HG03103 (cell line): ENCODE data around the gene BCL11B.

ENCODE experiments used
- ATAC-seq: cut with Tn5 transposase; IDR thresholded peaks from one replicate; pipeline ENCODE4 v1.9.1; 2021; ENCODE audit warnings: low read depth; ENCODE audit not compliant: unreplicated experiment

BCL11B gene

DNA sequence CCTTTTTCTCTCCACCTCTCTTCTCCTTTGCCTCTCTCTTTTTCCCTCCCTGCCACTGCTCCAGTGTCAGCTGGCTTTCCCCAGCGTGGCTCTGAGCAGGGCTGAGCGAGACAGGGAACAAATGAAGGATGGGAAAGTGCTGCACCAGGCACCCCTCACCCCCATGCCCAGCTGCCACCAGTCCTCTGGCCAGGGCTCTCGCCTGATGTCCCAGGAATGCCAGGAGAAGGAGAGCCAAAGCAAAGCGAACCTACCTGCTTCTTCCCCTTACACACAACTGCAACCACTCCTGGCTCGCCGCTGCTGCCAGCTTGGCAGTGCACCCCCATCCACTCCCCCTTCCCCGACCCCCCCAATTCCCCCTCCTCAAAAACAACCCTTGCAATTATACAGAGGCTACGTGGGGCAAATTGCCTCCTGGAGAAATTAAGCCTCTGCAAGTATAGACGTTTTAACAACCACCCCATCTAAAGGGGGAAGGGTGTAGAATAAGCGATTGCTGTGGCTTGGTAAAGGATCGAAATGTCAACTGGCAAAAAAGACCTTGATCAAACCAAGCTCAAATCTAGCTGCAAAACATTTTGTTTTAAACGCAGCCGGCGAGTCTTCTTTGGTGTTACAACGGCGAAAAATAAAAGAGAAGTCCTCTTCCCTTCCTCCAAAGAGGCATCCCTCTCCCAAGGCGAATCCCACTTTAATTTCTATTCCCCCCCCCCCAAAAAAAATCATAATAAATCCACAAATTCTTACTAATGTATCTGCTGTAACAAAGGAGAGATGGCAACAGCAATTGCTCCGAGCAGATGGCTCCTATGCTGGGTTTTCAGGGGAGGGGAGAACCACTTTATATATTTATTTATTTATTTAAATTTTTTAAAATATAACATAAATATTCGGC is 2.9 kb downstream of the BCL11B start:
- no peak for ATAC-seq

DNA sequence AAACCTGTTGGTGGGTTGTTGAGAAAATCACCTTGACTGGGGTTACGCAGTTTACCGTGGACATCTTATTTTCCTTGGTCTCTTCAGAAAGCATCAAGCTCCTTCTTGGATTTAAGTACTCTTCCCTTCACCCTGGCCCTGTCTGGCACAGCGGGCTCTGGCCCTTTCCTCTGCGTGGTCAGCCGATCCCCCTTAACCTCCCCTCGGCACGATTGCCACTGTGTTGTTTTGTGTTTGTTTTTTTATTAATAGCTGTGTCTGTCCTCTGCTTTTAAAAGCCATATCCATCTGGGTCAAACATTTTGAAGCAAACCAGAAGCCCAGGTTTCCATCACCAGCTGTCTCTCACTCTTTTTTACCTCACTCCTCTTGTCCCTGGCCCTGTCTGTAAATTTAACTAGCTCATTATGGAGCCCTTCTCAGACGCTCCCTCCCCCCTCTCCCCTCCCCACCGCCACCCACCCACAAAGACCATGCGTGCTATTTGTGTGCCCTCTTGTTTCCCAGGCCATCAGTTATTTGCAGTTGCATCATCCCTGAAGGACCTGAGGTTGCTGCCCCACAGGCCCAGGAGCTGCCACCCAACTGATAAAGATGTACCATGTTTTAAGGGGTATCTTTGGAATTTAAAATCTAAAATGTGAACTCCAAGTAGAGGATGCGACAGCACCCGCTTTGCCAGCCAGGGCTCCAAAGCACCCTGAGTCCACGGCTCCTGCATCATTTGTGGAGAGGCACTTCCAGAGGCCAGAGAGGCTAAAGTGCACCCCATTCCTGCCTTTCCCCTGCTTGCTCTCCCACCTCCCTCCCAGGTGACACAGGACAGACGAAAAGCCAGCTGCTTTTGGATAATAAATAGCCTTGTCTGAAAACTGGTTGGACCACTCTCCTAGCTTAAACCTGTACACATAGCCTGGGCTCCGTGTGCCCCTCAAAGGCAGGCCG is 3.9 kb downstream of the BCL11B start:
- no peak for ATAC-seq

DNA sequence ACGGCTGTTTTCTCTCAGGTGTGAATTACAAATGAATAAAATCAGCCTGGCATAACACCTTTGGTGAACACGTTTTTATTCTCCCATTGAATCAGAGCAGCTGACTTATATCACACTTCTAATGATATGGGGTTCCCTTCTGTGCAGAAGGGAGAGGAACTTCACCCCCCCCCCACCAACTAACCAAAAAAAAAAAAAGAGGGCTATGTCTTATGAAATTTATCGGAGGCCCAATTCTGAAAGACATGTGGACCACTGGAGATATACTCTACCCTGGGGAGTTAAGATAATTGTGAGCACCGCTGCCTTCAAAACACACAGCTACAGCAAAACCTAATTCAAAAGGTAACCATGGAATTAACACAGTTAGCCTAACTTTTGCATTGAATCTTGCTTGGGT is 4.6 kb downstream of the BCL11B start:
- ATAC-seq, result no peak

GRCh38 chr14:99266181-99267178 is 5.5 kb downstream of the BCL11B start:
- ATAC-seq, result peak; percentile 67

- ATAC-seq, result no peak
These were observed 6.4 kb downstream of the BCL11B start for GRCh38 chr14:99265571-99265970.

GRCh38 chr14:99264691-99265450 is 7.1 kb downstream of the BCL11B start:
- ATAC-seq, result no peak

DNA sequence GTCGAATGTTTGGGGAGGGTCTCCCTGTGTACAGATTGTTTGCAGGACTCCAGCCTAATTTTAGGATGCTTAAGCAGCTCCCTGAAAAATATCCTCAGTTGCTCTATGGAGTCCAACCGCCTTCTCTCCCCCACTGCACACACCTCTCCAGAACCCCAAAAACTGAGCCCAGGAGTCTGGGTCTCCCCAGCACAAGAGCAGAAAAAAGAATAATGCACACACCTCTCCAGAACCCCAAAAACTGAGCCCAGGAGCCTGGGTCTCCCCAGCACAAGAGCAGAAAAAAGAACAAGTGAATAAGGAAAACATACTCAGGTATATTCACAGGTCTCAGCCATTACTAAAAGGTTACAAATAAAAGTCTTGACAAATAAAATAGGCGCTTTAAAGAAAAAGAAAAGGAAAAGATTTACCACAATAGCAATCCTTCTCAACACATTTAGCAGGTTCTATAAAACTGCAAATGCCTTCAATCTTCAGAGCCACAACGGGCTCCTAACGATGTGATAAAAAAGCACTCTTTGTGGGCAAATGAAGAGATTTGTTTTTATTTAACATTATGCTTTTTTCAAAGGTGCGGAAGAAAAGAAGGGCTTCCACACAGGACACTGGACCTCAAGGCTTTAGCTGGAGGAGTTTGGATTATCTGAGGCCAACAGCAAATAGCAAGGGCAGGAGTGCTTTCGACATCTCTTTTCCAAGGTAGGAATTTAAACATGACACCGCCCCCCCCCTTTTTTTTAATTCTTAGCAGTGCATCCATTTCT is 8.2 kb downstream of the BCL11B start:
- ATAC-seq, result no peak

DNA sequence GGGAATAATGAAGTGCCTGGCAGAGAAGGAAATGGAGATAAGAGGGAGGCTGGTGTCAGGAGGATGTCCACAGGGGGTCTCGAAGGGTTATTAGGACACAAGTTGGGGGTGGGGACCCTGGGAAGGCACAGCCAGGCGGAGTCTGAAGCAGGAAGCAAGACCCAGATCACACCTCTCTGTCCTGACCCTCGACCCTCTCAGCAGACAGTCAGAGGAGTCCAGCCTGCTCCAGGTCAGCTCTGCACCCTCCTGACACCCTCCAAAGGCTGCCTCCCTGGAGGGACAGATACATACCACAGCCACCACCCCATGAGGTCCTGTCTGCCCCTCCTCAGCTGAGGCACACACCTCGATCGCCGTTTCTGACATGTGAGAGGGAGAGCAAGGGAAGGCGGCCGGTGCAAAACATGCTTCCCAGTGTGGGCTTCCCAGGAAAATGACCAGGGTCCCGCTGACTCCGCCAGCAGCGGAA is 9.0 kb downstream of the BCL11B start:
- no peak for ATAC-seq

DNA sequence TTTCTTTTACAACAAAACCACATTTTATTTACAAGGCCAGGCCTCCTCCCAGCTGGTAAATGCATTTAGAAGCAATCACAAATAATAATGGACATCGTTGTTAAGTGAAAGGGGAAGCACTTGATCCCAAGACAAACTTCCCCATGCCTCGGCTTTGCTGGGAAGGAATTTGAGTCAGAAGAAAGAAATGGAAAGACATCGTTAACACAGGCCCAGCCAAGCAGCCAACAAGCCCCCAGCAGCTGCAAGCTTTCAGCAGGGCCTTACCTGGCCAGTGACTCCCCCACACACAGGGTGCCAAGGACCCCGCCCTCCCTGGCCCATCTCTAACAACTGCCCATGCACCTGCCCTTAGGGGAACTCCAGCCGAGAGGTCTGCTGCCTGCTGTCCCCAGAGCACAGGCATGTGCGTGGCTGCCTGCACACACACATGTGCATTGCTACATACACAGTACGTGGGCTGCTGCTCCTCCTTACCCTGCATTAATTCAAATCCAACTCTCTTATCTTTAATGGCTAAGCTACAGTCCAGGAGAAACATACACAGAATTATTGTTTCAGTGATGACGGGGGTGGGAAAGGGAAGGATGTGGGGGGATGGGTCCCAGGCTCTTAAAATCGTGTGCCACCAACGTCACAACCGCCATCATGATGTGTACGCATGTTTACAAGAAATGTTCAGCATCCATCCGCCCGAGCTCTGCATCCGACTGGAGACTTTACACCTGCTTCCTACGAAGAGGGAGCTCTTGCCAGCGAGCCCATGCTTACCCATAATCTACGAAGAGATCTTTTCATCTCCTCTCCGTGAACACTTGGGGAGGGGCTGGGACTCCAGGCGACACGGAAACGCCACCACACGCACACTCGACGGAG is 9.8 kb downstream of the BCL11B start:
- no peak for ATAC-seq

GRCh38 chr14:99260587-99261551 is 11.1 kb downstream of the BCL11B start:
- ATAC-seq, result no peak

- ATAC-seq, result no peak
These were observed 11.9 kb downstream of the BCL11B start for GRCh38 chr14:99260116-99260515.

- no peak for ATAC-seq
These were observed 12.9 kb downstream of the BCL11B start for GRCh38 chr14:99258876-99259726.

DNA sequence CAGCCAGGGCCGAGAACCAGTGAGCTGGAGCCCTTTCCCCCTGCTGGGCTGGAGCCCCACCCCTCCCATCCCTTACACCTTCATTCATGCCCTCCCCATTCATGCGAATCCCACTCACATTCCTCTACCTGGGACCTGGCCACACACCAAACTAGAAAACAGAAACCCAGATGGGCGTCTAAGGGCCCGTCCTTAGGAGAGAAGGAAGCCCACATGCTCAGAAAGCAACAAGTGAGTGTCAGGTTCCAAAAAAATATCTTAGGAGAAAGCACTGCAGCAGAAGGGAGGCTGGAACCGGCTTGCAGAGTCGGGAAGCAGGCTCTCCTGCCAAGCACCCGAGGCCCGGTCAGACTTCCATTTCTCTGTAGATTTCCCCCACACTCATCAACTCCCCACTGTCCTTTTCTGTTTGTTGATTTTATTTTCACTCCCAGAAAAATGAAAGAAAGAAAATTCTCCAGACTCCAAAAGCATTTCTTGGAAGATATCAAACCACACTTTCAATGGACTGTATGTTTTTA is 13.6 kb downstream of the BCL11B start:
- ATAC-seq, result no peak

DNA sequence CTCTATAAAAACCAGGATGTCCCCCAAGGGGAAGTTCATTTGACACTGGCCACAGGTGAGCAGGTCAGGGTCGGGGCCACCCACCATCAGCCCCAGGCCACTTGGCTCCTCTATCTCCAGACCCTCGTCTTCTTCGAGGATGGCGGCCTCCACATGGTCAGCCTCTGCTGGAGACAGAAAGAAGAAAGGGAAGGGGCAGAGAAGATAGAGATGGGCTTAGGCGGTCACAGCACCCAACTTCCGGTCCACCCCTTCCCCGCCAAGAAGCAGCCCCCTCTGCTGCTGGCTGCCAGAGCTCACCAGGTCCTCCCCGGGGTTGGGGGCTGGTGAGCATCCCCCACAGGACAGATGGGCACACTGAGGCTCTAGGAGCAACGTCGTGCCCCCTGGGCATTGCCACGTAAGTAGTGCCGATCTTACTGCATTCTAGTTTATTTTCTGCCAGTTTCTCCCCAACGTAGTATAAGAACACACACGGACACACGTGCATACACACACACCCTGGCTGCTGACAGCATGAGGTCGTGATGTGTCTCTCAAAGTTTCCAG is 14.2 kb downstream of the BCL11B start:
- no peak for ATAC-seq

DNA sequence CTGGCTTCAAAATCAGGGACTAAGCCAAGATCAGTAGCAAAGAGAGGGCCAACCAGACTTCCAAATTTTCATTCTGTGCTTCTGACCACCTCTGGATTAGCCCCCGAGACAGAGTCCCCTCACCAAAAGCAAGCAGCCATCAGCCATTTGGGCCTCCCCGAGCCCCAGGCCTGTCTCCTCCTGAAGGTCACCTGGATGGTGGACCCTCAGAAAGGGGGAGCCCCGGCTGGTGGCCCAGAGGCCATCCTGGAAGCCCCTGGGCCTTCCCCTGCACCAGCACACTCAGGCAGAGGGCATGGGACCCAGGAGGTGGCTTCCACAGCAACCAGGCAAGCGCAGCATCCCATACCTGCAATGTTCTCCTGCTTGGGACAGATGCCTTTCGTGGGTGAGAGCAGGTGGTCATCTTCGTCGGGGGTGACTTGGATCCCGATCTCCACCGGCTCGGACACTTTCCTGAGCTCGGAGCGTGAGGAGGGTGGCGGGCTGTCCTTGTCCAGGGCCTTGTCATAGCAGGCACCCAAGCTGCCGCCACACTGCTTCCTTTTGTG is 14.8 kb downstream of the BCL11B start:
- no peak for ATAC-seq
